GM23248 (cell line): ENCODE measurements around the gene IAH1.

Source experiments
- EZH2 ChIP-seq: fragments of 200-600 bp; sonication (generic); IDR thresholded peaks from 2 replicates; pipeline ENCODE4 v1.6.1; 2018; ENCODE audit warnings: antibody characterized with exemption, mild to moderate bottlenecking; ENCODE audit not compliant: insufficient read depth, poor library complexity, severe bottlenecking
- EZH2phosphoT487 ChIP-seq: fragments of 200-600 bp; sonication (generic); IDR thresholded peaks from 2 replicates; pipeline ENCODE4 v1.6.1; 2018; ENCODE audit warnings: antibody characterized with exemption, moderate library complexity, mild to moderate bottlenecking, low read depth; ENCODE audit not compliant: insufficient read depth

DNA sequence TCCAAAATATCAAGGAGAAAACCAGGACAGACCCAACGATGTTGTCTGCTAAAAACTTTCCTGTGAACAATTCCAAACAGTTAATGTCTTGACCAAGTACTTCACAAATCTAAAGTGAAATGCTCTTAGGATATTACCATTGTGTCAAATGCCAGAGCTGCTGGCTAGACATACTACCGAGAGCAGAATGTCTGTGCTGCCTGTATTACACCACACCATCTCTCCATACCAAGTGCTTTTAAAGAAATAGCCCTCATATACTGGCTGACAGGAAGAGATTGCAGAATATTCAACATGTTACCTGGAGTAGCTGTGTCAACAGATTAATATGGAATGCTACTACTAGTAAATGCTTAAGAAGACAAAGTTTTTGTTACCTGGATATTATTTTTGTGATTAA is 18.6 kb downstream of the IAH1 start:
- TF ChIP-seq EZH2phosphoT487, result no peak
- TF ChIP-seq EZH2, result no peak
